HepG2 (cell line): ENCODE results near the gene INPP5K. TPM values are rescaled to one million over a fixed set of nuclear protein-coding genes. Genes with fewer than 3 reads are reported as not detected.

Experiments used
- ATAC-seq: fragments of 200-7000 bp; cut with Tn5 transposase; 3 replicates; pipeline ENCODE4 v1.9.1; 2020; ENCODE audit warnings: mild to moderate bottlenecking, moderate library complexity
- BruUV-seq: library from RNA; stranded (reverse); fragments of 400-500 nt; replicated peaks from 2 replicates; lab custom pipeline; 2021; lab: Mats Ljungman, UMichigan
- CTCF ChIA-PET: fragments of 300-600 bp; formaldehyde crosslinking; extraction: SDS; loops from one replicate; lab custom pipeline; 2021; ENCODE audit warnings: low total read pairs, inconsistent platforms, low intra/inter-chr PET ratio; lab: Yijun Ruan, JAX
- POLR2A ChIA-PET: fragments of 350-600 bp; sonication (Branson Sonifier 250); formaldehyde crosslinking; loops from one replicate; lab custom pipeline; 2020; ENCODE audit warnings: antibody characterized with exemption, inconsistent platforms; lab: Yijun Ruan, JAX
- DNase-seq: peaks from one replicate; pipeline ENCODE4 v3.0.0-alpha.2; 2015; ENCODE audit warnings: low spot score
- FAIRE-seq: peaks from 3 replicates; lab custom pipeline; 2011; peaks lifted over from hg19 to GRCh38; lab: Jason Lieb, UNC
- H2AFZ ChIP-seq: one replicate; pipeline ENCODE4 v1.6.1; 2011; ENCODE audit warnings: low read length, inconsistent platforms
- H3K27ac ChIP-seq: fragments of 300-600 bp; 3 replicates; pipeline ENCODE4 v1.8.0; 2011; ENCODE audit warnings: mixed run types, mild to moderate bottlenecking, mixed read lengths, low read length, inconsistent platforms; ENCODE audit not compliant: insufficient read depth; ENCODE audit errors: extremely low read length
- H3K27me3 ChIP-seq, 2 experiments: fragments of 200-600 bp in 1 of 2; 2 replicates in 1 of 2; 3 replicates in 1 of 2; pipeline versions ENCODE4 v1.6.0 to v1.8.0; 2011; ENCODE audit warnings: low read length in 2 of 2, mild to moderate bottlenecking in 2 of 2, moderate library complexity in 2 of 2, inconsistent platforms in 1 of 2; ENCODE audit not compliant: insufficient read depth in 2 of 2, control insufficient read depth in 1 of 2
- H3K36me3 ChIP-seq, 2 experiments: fragments of 200-600 bp in 1 of 2; replicated peaks in 1 of 2; 2 replicates in 1 of 2; 3 replicates in 1 of 2; pipeline versions ENCODE4 v1.5.1 to v1.8.0; 2011; ENCODE audit warnings: low read length in 2 of 2, inconsistent platforms in 1 of 2; ENCODE audit not compliant: insufficient read depth in 2 of 2, control insufficient read depth in 1 of 2
- H3K4me1 ChIP-seq: 2 replicates; pipeline ENCODE4 v1.5.1; 2012; ENCODE audit warnings: low read length, inconsistent platforms; ENCODE audit not compliant: insufficient read depth
- H3K4me2 ChIP-seq: 2 replicates; pipeline ENCODE4 v1.6.0; 2011; ENCODE audit warnings: low read depth, low read length, inconsistent platforms
- H3K4me3 ChIP-seq, 3 experiments: fragments of 200-600 bp in 1 of 3; sonication (generic), shearing (Covaris generic) in 1 of 3; replicated peaks in 1 of 3; 2 replicates each; pipeline ENCODE4 v1.5.1; 2011 to 2016; ENCODE audit warnings: low read length in 3 of 3, inconsistent platforms in 2 of 3, low read depth in 2 of 3, mild to moderate bottlenecking in 2 of 3, control low read depth in 1 of 3, mixed read lengths in 1 of 3; ENCODE audit not compliant: insufficient read depth in 1 of 3
- H3K79me2 ChIP-seq: one replicate; pipeline ENCODE4 v1.6.1; 2011; ENCODE audit warnings: low read length, inconsistent platforms; ENCODE audit not compliant: insufficient read depth
- H3K9ac ChIP-seq: 2 replicates; pipeline ENCODE4 v1.6.0; 2011; ENCODE audit warnings: mild to moderate bottlenecking, low read depth, low read length, inconsistent platforms; ENCODE audit not compliant: insufficient read depth
- H3K9me3 ChIP-seq: 2 replicates; pipeline ENCODE4 v1.5.1; 2012; ENCODE audit warnings: mild to moderate bottlenecking, low read length
- H4K20me1 ChIP-seq: 2 replicates; pipeline ENCODE4 v1.6.0; 2011; ENCODE audit warnings: inconsistent platforms, mild to moderate bottlenecking, low read length, moderate library complexity; ENCODE audit not compliant: insufficient read depth
- AGO2 ChIP-seq: fragments of 200-400 bp; formaldehyde crosslinking; optimal IDR thresholded peaks from 2 replicates; pipeline ENCODE3; 2017; ENCODE audit warnings: mild to moderate bottlenecking, low read depth, low read length, moderate library complexity
- CREB1 ChIP-seq, 2 experiments: fragments of 450-650 bp in 1 of 2; IDR thresholded peaks; 2 replicates each; pipeline ENCODE4 v1.6.1; 2016 to 2017; ENCODE audit warnings: control low read depth in 1 of 2, mild to moderate bottlenecking in 1 of 2, missing compliant biosample characterization in 1 of 2, missing genetic modification characterization in 1 of 2
- TBL1XR1 ChIP-seq: fragments of 150-350 bp; IDR thresholded peaks from 2 replicates; pipeline ENCODE4 v1.6.1; 2014; ENCODE audit warnings: borderline replicate concordance, low read length; ENCODE audit not compliant: partially characterized antibody
- TSC22D2 ChIP-seq: sonication (generic); formaldehyde crosslinking; IDR thresholded peaks from 2 replicates; pipeline ENCODE4 v1.5.1; 2020; ENCODE audit warnings: missing genetic modification reagents, mild to moderate bottlenecking, borderline replicate concordance
- ZNF780A ChIP-seq: sonication (generic); formaldehyde crosslinking; IDR thresholded peaks from 2 replicates; pipeline ENCODE4 v1.8.0; 2022; ENCODE audit warnings: mild to moderate bottlenecking, missing genetic modification reagents, moderate library complexity
- WGBS: methylation state at CpG from one replicate; pipeline ENCODE4 v1.1.6; 2017; ENCODE audit warnings: low lambda C conversion rate; 5-methylcytosine and 5-hydroxymethylcytosine counted together
- in situ Hi-C: cut with HindIII; loops from 2 replicates; pipeline ENCODE4 v1.10.0; 2017; ENCODE audit warnings: low pct_unique_long_range_greater_than_20kb; ENCODE audit not compliant: extremely low pct_ligation_motif_present
- intact Hi-C: fragments of 100-400 bp; cut with micrococcal nuclease; formaldehyde crosslinking; loops from one replicate; pipeline ENCODE4 v1.10.0; 2022; ENCODE audit not compliant: unreplicated experiment
- polyA plus RNA-seq, 8 experiments: library from polyadenylated mRNA; depleted of rRNA in 3 of 8; stranded (reverse) in 7 of 8; unstranded in 1 of 8; fragments of >200 nt; fragmentation: Illumina TruSeq in 4 of 8; extraction: Trizol in 4 of 8; gene quantifications; 2 replicates each; pipeline versions ENCODE4 v1.2.1 to v1.2.3, GENCODE V29; 2011 to 2016; ENCODE audit warnings: low read depth in 4 of 8, missing spikeins in 1 of 8, mixed read lengths in 1 of 8; ENCODE audit not compliant: insufficient read depth in 1 of 8
- total RNA-seq, 5 experiments: library from RNA; depleted of rRNA; stranded (reverse); fragments of >200 nt; fragmentation: Illumina TruSeq; extraction: Trizol; gene quantifications; 2 replicates each; pipeline ENCODE4 v1.2.3, GENCODE V29; 2016; ENCODE audit warnings: low read depth in 1 of 5
- TF ChIP-seq, protein P1 (sequence below): sonication (generic); formaldehyde crosslinking; IDR thresholded peaks from 2 replicates; pipeline ENCODE4 v1.4.0; 2020; ENCODE audit warnings: missing genetic modification reagents, borderline replicate concordance

The INPP5K gene
- total and polyA plus RNA-seq, 2 of the 13 experiments (the other 11 are each of a cell fraction or from before 2014, with no cell fraction given) = 4.8 to 9.6 TPM

- DNase-seq (no peak), FAIRE-seq (no peak), ATAC-seq (no peak)
- intact Hi-C loops (no loop called here), in situ Hi-C loops (no loop called here)
- Histone ChIP-seq H3K27ac (no peak overlapping the region), H3K79me2 (no peaks in the 10 kb centered on the region), H3K27me3 (no peaks in the 10 kb centered on the region), H3K36me3 (peaks cover 0 to 3% of the 10 kb centered on the region in 2 experiments; a peak in 1 of 5 replicates), H3K4me1 (peaks cover 17% of the 10 kb centered on the region), H2AFZ (no peak overlapping the region), H3K4me3 (no peak overlapping the region), H3K9ac (no peak overlapping the region), H4K20me1 (no peaks in the 10 kb centered on the region), H3K9me3 (no peaks in the 10 kb centered on the region), H3K4me2 (no peak overlapping the region)
- WGBS = 94% methylated on average over 33 of the region's 33 CpGs
- POLR2A ChIA-PET = no interaction called here
- TF ChIP-seq TSC22D2 (no peak), AGO2 (peak; percentile 37), CREB1 (IDR thresholded peaks at IDR 0.05) (peak; percentile 41; the same call in 1 of the 2 replicates), CREB1 (CRISPR knock-in tag; IDR thresholded peaks at IDR 0.05) (no peak), TBL1XR1 (no peak), ZNF780A (CRISPR knock-in tag) (no peak)
- TF ChIP-seq, protein P1, sequence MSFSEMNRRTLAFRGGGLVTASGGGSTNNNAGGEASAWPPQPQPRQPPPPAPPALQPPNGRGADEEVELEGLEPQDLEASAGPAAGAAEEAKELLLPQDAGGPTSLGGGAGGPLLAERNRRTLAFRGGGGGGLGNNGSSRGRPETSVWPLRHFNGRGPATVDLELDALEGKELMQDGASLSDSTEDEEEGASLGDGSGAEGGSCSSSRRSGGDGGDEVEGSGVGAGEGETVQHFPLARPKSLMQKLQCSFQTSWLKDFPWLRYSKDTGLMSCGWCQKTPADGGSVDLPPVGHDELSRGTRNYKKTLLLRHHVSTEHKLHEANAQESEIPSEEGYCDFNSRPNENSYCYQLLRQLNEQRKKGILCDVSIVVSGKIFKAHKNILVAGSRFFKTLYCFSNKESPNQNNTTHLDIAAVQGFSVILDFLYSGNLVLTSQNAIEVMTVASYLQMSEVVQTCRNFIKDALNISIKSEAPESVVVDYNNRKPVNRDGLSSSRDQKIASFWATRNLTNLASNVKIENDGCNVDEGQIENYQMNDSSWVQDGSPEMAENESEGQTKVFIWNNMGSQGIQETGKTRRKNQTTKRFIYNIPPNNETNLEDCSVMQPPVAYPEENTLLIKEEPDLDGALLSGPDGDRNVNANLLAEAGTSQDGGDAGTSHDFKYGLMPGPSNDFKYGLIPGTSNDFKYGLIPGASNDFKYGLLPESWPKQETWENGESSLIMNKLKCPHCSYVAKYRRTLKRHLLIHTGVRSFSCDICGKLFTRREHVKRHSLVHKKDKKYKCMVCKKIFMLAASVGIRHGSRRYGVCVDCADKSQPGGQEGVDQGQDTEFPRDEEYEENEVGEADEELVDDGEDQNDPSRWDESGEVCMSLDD (CRISPR knock-in tag) = no peak
- CTCF ChIA-PET = no interaction called here
- BruUV-seq = no TSS peak
Observed at GRCh38 chr17:1462164-1463112, 54.0 kb downstream of the INPP5K start.
